H9 (cell line): Measurements from ENCODE around the gene ALAS1. TPM values are rescaled to one million over a fixed set of nuclear protein-coding genes. Genes with fewer than 3 reads are reported as not detected.

Experiments
- DNase-seq: peaks from one replicate; pipeline ENCODE4 v3.0.0-alpha.2; 2017
- H2AFZ ChIP-seq: one replicate; pipeline ENCODE4 v1.6.1; 2013; ENCODE audit warnings: mild to moderate bottlenecking, low read length, control low read depth, moderate library complexity
- H2AK5ac ChIP-seq: 2 replicates; pipeline ENCODE4 v1.6.1; 2013; ENCODE audit warnings: low read length, control low read depth, mixed read lengths; ENCODE audit not compliant: insufficient read length
- H2BK120ac ChIP-seq: one replicate; pipeline ENCODE4 v1.6.1; 2013; ENCODE audit warnings: low read depth, mild to moderate bottlenecking, low read length, control low read depth, inconsistent platforms; ENCODE audit not compliant: poor library complexity, severe bottlenecking
- H2BK12ac ChIP-seq: 2 replicates; pipeline ENCODE4 v1.6.1; 2013; ENCODE audit warnings: low read length, control low read depth, mixed read lengths, low read depth; ENCODE audit not compliant: insufficient read length
- H2BK15ac ChIP-seq: 2 replicates; pipeline ENCODE4 v1.6.1; 2013; ENCODE audit warnings: low read depth, low read length, control low read depth
- H2BK20ac ChIP-seq: one replicate; pipeline ENCODE4 v1.6.1; 2013; ENCODE audit warnings: low read depth, mild to moderate bottlenecking, low read length, control low read depth, inconsistent platforms; ENCODE audit not compliant: poor library complexity, severe bottlenecking
- H2BK5ac ChIP-seq: 2 replicates; pipeline ENCODE4 v1.6.1; 2013; ENCODE audit warnings: low read length, control low read depth, mixed read lengths; ENCODE audit not compliant: insufficient read length
- H3K14ac ChIP-seq: 2 replicates; pipeline ENCODE4 v1.6.1; 2013; ENCODE audit warnings: low read length, control low read depth; ENCODE audit not compliant: insufficient read depth
- H3K18ac ChIP-seq: 2 replicates; pipeline ENCODE4 v1.6.1; 2013; ENCODE audit warnings: low read depth, mild to moderate bottlenecking, mixed read lengths, low read length, control low read depth; ENCODE audit not compliant: insufficient read length
- H3K23ac ChIP-seq: 2 replicates; pipeline ENCODE4 v1.6.1; 2013; ENCODE audit warnings: low read length, control low read depth, mixed read lengths, low read depth; ENCODE audit not compliant: insufficient read length
- H3K23me2 ChIP-seq: 2 replicates; pipeline ENCODE4 v1.6.1; 2013; ENCODE audit warnings: low read depth, mild to moderate bottlenecking, mixed read lengths, low read length, control low read depth; ENCODE audit not compliant: insufficient read length, poor library complexity, severe bottlenecking
- H3K27ac ChIP-seq: 2 replicates; pipeline ENCODE4 v1.5.1; 2013; ENCODE audit warnings: low read length, control low read depth, mixed read lengths, low read depth; ENCODE audit not compliant: insufficient read length
- H3K27me3 ChIP-seq: 2 replicates; pipeline ENCODE4 v1.6.1; 2013; ENCODE audit warnings: low read length, control low read depth, inconsistent platforms; ENCODE audit not compliant: insufficient read depth
- H3K4ac ChIP-seq: 2 replicates; pipeline ENCODE4 v1.6.1; 2013; ENCODE audit warnings: low read depth, mild to moderate bottlenecking, control low read depth, inconsistent platforms, low read length, moderate library complexity
- H3K4me1 ChIP-seq: 2 replicates; pipeline ENCODE4 v1.6.1; 2013; ENCODE audit warnings: low read length, control low read depth, inconsistent platforms; ENCODE audit not compliant: insufficient read depth
- H3K4me2 ChIP-seq: 2 replicates; pipeline ENCODE4 v1.6.1; 2013; ENCODE audit warnings: low read length, control low read depth, mixed read lengths; ENCODE audit not compliant: insufficient read length, insufficient read depth
- H3K56ac ChIP-seq: 2 replicates; pipeline ENCODE4 v1.6.1; 2013; ENCODE audit warnings: low read depth, mild to moderate bottlenecking, mixed read lengths, low read length, control low read depth; ENCODE audit not compliant: insufficient read length
- H3K79me1 ChIP-seq: 2 replicates; pipeline ENCODE4 v1.6.1; 2013; ENCODE audit warnings: low read depth, mild to moderate bottlenecking, moderate library complexity, low read length, control low read depth, inconsistent platforms; ENCODE audit not compliant: insufficient read depth, poor library complexity, severe bottlenecking
- H3K79me2 ChIP-seq: 2 replicates; pipeline ENCODE4 v1.6.1; 2013; ENCODE audit warnings: low read length, control low read depth, inconsistent platforms; ENCODE audit not compliant: insufficient read depth
- H3K9ac ChIP-seq: 2 replicates; pipeline ENCODE4 v1.6.1; 2013; ENCODE audit warnings: low read length, control low read depth, mixed read lengths; ENCODE audit not compliant: insufficient read length; ENCODE audit errors: extremely low read depth
- H3K9me3 ChIP-seq: one replicate; pipeline ENCODE4 v1.6.1; 2013; ENCODE audit warnings: low read depth, low read length, inconsistent platforms; ENCODE audit not compliant: control insufficient read depth
- H3T11ph ChIP-seq: one replicate; pipeline ENCODE4 v1.6.1; 2013; ENCODE audit warnings: mild to moderate bottlenecking, low read length, control low read depth, inconsistent platforms
- H4K20me1 ChIP-seq: one replicate; pipeline ENCODE4 v1.6.1; 2013; ENCODE audit not compliant: control insufficient read depth, insufficient read length, insufficient read depth
- H4K5ac ChIP-seq: 2 replicates; pipeline ENCODE4 v1.6.1; 2013; ENCODE audit warnings: low read depth, mild to moderate bottlenecking, mixed read lengths, low read length, control low read depth; ENCODE audit not compliant: insufficient read length
- H4K8ac ChIP-seq: replicated peaks from 2 replicates; pipeline ENCODE4 v1.6.1; 2013; ENCODE audit warnings: low read length, control low read depth, mixed read lengths, low read depth; ENCODE audit not compliant: insufficient read length
- H4K91ac ChIP-seq: 2 replicates; pipeline ENCODE4 v1.6.1; 2013; ENCODE audit warnings: low read depth, mild to moderate bottlenecking, moderate library complexity, mixed read lengths, low read length, control low read depth; ENCODE audit not compliant: insufficient read length
- H3K27ac Mint-ChIP-seq, 3 experiments: 2 replicates in 2 of 3; 3 replicates in 1 of 3; pipeline ENCODE4 v1.8.0; 2020 to 2021; ENCODE audit warnings: mixed read lengths in 3 of 3, mild to moderate bottlenecking in 1 of 3, moderate library complexity in 1 of 3
- H3K27me3 Mint-ChIP-seq: 2 replicates; pipeline ENCODE4 v1.8.0; 2021; ENCODE audit warnings: low read depth, mild to moderate bottlenecking, moderate library complexity, mixed read lengths
- H3K36me3 Mint-ChIP-seq, 3 experiments: 2 replicates in 2 of 3; 3 replicates in 1 of 3; pipeline ENCODE4 v1.8.0; 2020 to 2021; ENCODE audit warnings: low read depth in 3 of 3, mixed read lengths in 3 of 3; ENCODE audit not compliant: insufficient read depth in 1 of 3
- H3K4me1 Mint-ChIP-seq, 2 experiments: 2 replicates each; pipeline ENCODE4 v1.8.0; 2020; ENCODE audit warnings: mixed read lengths in 2 of 2
- H3K4me3 Mint-ChIP-seq, 2 experiments: 2 replicates in 1 of 2; 3 replicates in 1 of 2; pipeline ENCODE4 v1.8.0; 2020 to 2021; ENCODE audit warnings: mild to moderate bottlenecking in 2 of 2, mixed read lengths in 2 of 2, moderate library complexity in 1 of 2
- H3K9me3 Mint-ChIP-seq, 2 experiments: 2 replicates in 1 of 2; 3 replicates in 1 of 2; pipeline ENCODE4 v1.8.0; 2020; ENCODE audit warnings: mild to moderate bottlenecking in 2 of 2, mixed read lengths in 2 of 2, moderate library complexity in 1 of 2
- WGBS: extraction: QIAGEN DNeasy Blood & Tissue Kit; methylation state at CpG from one replicate; pipeline ENCODE4 v1.1.7; 2013; ENCODE audit warnings: missing lambda C conversion rate, low lambda C conversion rate, mixed read lengths; ENCODE audit not compliant: insufficient read length; ENCODE audit errors: extremely low coverage; 5-methylcytosine and 5-hydroxymethylcytosine counted together
- total RNA-seq: library from RNA; stranded (reverse); gene quantifications from 2 replicates; pipeline ENCODE4 v1.2.1, GENCODE V29; 2021
- TF ChIP-seq, protein P1 (sequence below): fragments of 200-600 bp; sonication (generic); conservative IDR thresholded peaks from 3 replicates; pipeline ENCODE4 v1.8.0; 2021; ENCODE audit warnings: antibody characterized with exemption, mild to moderate bottlenecking

Gene ALAS1
- total RNA-seq, 1 experiment from 2014 or later = 39.1 TPM

- H3K36me3 Mint-ChIP-seq = peaks cover 7 to 32% (median 27%) of the 10 kb centered on the region in 3 experiments; a peak in 6 of 7 replicates
- no peaks in the 10 kb centered on the region for H3K27me3 ChIP-seq
- no peak overlapping the region for H4K8ac ChIP-seq
- no peak overlapping the region for H2BK12ac ChIP-seq
- no peaks in the 10 kb centered on the region for H3K9me3 ChIP-seq
- H2AK5ac ChIP-seq = no peak overlapping the region
- peak; percentile 38 for DNase-seq
- peaks cover 8% of the 10 kb centered on the region for H3K23me2 ChIP-seq
- H3K9me3 Mint-ChIP-seq = no peaks in the 10 kb centered on the region
- H3K14ac ChIP-seq = no peak overlapping the region; the same call in 1 of the 2 replicates
- no peak overlapping the region for H3K27ac ChIP-seq
- no peak overlapping the region for H3K18ac ChIP-seq
- H4K5ac ChIP-seq = no peak overlapping the region
- no peak overlapping the region for H3T11ph ChIP-seq
- no peak overlapping the region for H2BK5ac ChIP-seq
- no peak overlapping the region for H4K91ac ChIP-seq
- no peak overlapping the region for H2BK120ac ChIP-seq
- H3K79me2 ChIP-seq = peaks cover 5% of the 10 kb centered on the region; the same call in 1 of the 2 replicates
- H3K27me3 Mint-ChIP-seq = no peaks in the 10 kb centered on the region
- no peak overlapping the region for H2AFZ ChIP-seq
- peaks cover 25 to 33% of the 10 kb centered on the region in 2 experiments for H3K4me1 Mint-ChIP-seq
- H2BK20ac ChIP-seq = no peak overlapping the region
- H4K20me1 ChIP-seq = no peaks in the 10 kb centered on the region
- H3K56ac ChIP-seq = no peak overlapping the region
- no peak overlapping the region for H3K4ac ChIP-seq
- no peak overlapping the region for H2BK15ac ChIP-seq
- peak overlapping the region in 2 of 3 experiments; percentile 63 to 67; a peak in 3 of 7 replicates for H3K27ac Mint-ChIP-seq
- no peak overlapping the region for H3K23ac ChIP-seq
- H3K79me1 ChIP-seq = no peaks in the 10 kb centered on the region
- TF ChIP-seq, protein P1, sequence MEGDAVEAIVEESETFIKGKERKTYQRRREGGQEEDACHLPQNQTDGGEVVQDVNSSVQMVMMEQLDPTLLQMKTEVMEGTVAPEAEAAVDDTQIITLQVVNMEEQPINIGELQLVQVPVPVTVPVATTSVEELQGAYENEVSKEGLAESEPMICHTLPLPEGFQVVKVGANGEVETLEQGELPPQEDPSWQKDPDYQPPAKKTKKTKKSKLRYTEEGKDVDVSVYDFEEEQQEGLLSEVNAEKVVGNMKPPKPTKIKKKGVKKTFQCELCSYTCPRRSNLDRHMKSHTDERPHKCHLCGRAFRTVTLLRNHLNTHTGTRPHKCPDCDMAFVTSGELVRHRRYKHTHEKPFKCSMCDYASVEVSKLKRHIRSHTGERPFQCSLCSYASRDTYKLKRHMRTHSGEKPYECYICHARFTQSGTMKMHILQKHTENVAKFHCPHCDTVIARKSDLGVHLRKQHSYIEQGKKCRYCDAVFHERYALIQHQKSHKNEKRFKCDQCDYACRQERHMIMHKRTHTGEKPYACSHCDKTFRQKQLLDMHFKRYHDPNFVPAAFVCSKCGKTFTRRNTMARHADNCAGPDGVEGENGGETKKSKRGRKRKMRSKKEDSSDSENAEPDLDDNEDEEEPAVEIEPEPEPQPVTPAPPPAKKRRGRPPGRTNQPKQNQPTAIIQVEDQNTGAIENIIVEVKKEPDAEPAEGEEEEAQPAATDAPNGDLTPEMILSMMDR = 0 out of 3 replicates have a peak, but pooled peaks have one; percentile 27
- WGBS = no CpG with 5 or more reads among the region's 15 CpGs
- H3K4me1 ChIP-seq = peaks cover 15% of the 10 kb centered on the region
- peak overlapping the region in 1 of 2 experiments; percentile 31; a peak in 2 of 5 replicates for H3K4me3 Mint-ChIP-seq
- H3K4me2 ChIP-seq = no peak overlapping the region
- H3K9ac ChIP-seq = no peak overlapping the region
Observed at GRCh38 chr3:52234516-52235447, 36.8 kb downstream of the ALAS1 start.
